ENCODE data around the gene GJA9. TPM values are rescaled to one million over a fixed set of nuclear protein-coding genes. Genes with fewer than 3 reads are reported as not detected.

Gene GJA9
- total RNA-seq, 1 experiment from 2014 or later = 0.10 TPM

Other genes starting within 250 kb of the GJA9 start
- gene RRAGC, start 21.8 kb downstream of the GJA9 start, total RNA-seq (2021; ENCODE audit: unreplicated experiment) = 44.3 TPM
- 17.4 TPM for gene MYCBP, start 8.2 kb downstream of the GJA9 start, total RNA-seq (2021; ENCODE audit: unreplicated experiment)
- gene RHBDL2, start 60.2 kb upstream of the GJA9 start, total RNA-seq (2021; ENCODE audit: unreplicated experiment) = 7.1 TPM
- 116 TPM for gene AKIRIN1, start 109.7 kb upstream of the GJA9 start, total RNA-seq (2021; ENCODE audit: unreplicated experiment)
- gene NDUFS5, start 144.8 kb upstream of the GJA9 start, total RNA-seq (2021; ENCODE audit: unreplicated experiment) = 316 TPM

All from Panc1 (cell line).